Mucosa of gallbladder (tissue), 1 donor: ENCODE measurements around the gene ATP2B3. TPM values are rescaled to one million over a fixed set of nuclear protein-coding genes. Genes with fewer than 3 reads are reported as not detected.

Experiments
- total RNA-seq: library from RNA; stranded (reverse); gene quantifications from one replicate; pipeline ENCODE4 v1.2.1, GENCODE V29; 2021
- donor health status: DM: no; HTN: no; CAD: no.

Gene ATP2B3
- total RNA-seq, 1 donor from 2014 or later = not detected

Other genes with a start within 250 kb of the ATP2B3 start
- not detected for gene PNMA6F, start 195.9 kb upstream of the ATP2B3 start, total RNA-seq
- gene ZNF275, start 183.5 kb upstream of the ATP2B3 start, total RNA-seq = 10.3 TPM
- gene PNMA6E, start 116.3 kb upstream of the ATP2B3 start, total RNA-seq = not detected
- gene ZFP92, start 106.2 kb upstream of the ATP2B3 start, total RNA-seq = 0.60 TPM
- 0.63 TPM for gene TREX2, start 71.6 kb upstream of the ATP2B3 start, total RNA-seq
- gene HAUS7, start 47.1 kb upstream of the ATP2B3 start, total RNA-seq = 22.4 TPM
- gene BGN, start 22.7 kb upstream of the ATP2B3 start, total RNA-seq = 204 TPM
- 14.9 TPM for gene CCNQ, start 81.5 kb downstream of the ATP2B3 start, total RNA-seq
- 0.12 TPM for gene DUSP9, start 129.6 kb downstream of the ATP2B3 start, total RNA-seq
- 28.3 TPM for gene PNCK, start 156.2 kb downstream of the ATP2B3 start, total RNA-seq
- 165 TPM for gene SLC6A8, start 170.3 kb downstream of the ATP2B3 start, total RNA-seq
- gene BCAP31, start 206.7 kb downstream of the ATP2B3 start, total RNA-seq = 221 TPM
- 18.6 TPM for gene ABCD1, start 207.2 kb downstream of the ATP2B3 start, total RNA-seq
- 65.3 TPM for gene PLXNB3, start 246.6 kb downstream of the ATP2B3 start, total RNA-seq